IMR-90 (cell line): ENCODE data around the gene PSMA6. TPM values are rescaled to one million over a fixed set of nuclear protein-coding genes. Genes with fewer than 3 reads are reported as not detected.

ENCODE experiments used
- ATAC-seq: fragments of 200-7000 bp; cut with Tn5 transposase; 2 replicates; pipeline ENCODE4 v1.9.1; 2020; ENCODE audit warnings: low read depth, mild to moderate bottlenecking, moderate library complexity
- BruUV-seq: library from RNA; stranded (reverse); fragments of 400-500 nt; replicated peaks from 2 replicates; lab custom pipeline; 2021; lab: Mats Ljungman, UMichigan
- CTCF ChIA-PET: fragments of 300-600 bp; formaldehyde crosslinking; extraction: SDS; loops from one replicate; lab custom pipeline; 2021; ENCODE audit warnings: antibody characterized with exemption; lab: Yijun Ruan, JAX
- POLR2A ChIA-PET: fragments of 300-600 bp; sonication (Branson Sonifier 250); formaldehyde crosslinking; loops from one replicate; lab custom pipeline; 2022; ENCODE audit warnings: antibody characterized with exemption; ENCODE audit not compliant: unreplicated experiment; lab: Charles Lee
- DNase-seq: peaks from one replicate; pipeline ENCODE4 v3.0.0; 2013
- H2AFZ ChIP-seq: replicated peaks from 2 replicates; pipeline ENCODE3; 2013; ENCODE audit warnings: low read length, mild to moderate bottlenecking; ENCODE audit not compliant: poor library complexity
- H2AK5ac ChIP-seq: 2 replicates; pipeline ENCODE4 v1.6.1; 2013; ENCODE audit warnings: low read depth, low read length, inconsistent platforms
- H2AK9ac ChIP-seq: replicated peaks from 2 replicates; pipeline ENCODE3; 2013; ENCODE audit warnings: mild to moderate bottlenecking, low read depth, low read length, moderate library complexity; ENCODE audit not compliant: poor library complexity
- H2BK120ac ChIP-seq: 2 replicates; pipeline ENCODE4 v1.6.1; 2013; ENCODE audit warnings: low read depth, low read length, inconsistent platforms
- H2BK15ac ChIP-seq: 3 replicates; pipeline ENCODE4 v1.6.1; 2013; ENCODE audit warnings: low read depth, low read length, inconsistent platforms
- H2BK20ac ChIP-seq: 2 replicates; pipeline ENCODE4 v1.6.1; 2013; ENCODE audit warnings: low read depth, mild to moderate bottlenecking, inconsistent platforms, low read length, moderate library complexity
- H2BK5ac ChIP-seq: 2 replicates; pipeline ENCODE4 v1.6.1; 2013; ENCODE audit warnings: mild to moderate bottlenecking, low read depth, low read length, inconsistent platforms; ENCODE audit not compliant: poor library complexity, severe bottlenecking
- H3K14ac ChIP-seq: replicated peaks from 2 replicates; pipeline ENCODE4 v1.6.1; 2013; ENCODE audit warnings: low read depth, low read length, inconsistent platforms
- H3K18ac ChIP-seq: 2 replicates; pipeline ENCODE4 v1.6.1; 2013; ENCODE audit warnings: low read depth, low read length, control low read depth
- H3K23ac ChIP-seq: 2 replicates; pipeline ENCODE4 v1.6.1; 2013; ENCODE audit warnings: low read depth, low read length, inconsistent platforms
- H3K27ac ChIP-seq: 2 replicates; pipeline ENCODE4 v1.5.1; 2013; ENCODE audit warnings: mild to moderate bottlenecking, control low read depth, low read length; ENCODE audit not compliant: insufficient read depth
- H3K27me3 ChIP-seq: 2 replicates; pipeline ENCODE4 v1.6.1; 2013; ENCODE audit warnings: low read length; ENCODE audit not compliant: control insufficient read depth, insufficient read depth
- H3K36me3 ChIP-seq: 2 replicates; pipeline ENCODE4 v1.6.1; 2013; ENCODE audit warnings: low read length, mixed read lengths; ENCODE audit not compliant: control insufficient read depth, insufficient read depth
- H3K4ac ChIP-seq: 2 replicates; pipeline ENCODE4 v1.6.1; 2013; ENCODE audit warnings: low read depth, low read length, inconsistent platforms
- H3K4me1 ChIP-seq: 2 replicates; pipeline ENCODE4 v1.6.1; 2013; ENCODE audit warnings: low read length, mixed read lengths; ENCODE audit not compliant: control insufficient read depth, insufficient read depth
- H3K4me2 ChIP-seq: 2 replicates; pipeline ENCODE4 v1.6.1; 2013; ENCODE audit warnings: low read depth, mild to moderate bottlenecking, control low read depth, low read length, moderate library complexity
- H3K4me3 ChIP-seq: 2 replicates; pipeline ENCODE4 v1.5.1; 2013; ENCODE audit warnings: low read depth, mild to moderate bottlenecking, control low read depth, low read length, moderate library complexity; ENCODE audit not compliant: insufficient read depth
- H3K56ac ChIP-seq: 2 replicates; pipeline ENCODE4 v1.6.1; 2013; ENCODE audit warnings: low read length, inconsistent platforms; ENCODE audit not compliant: insufficient read depth; ENCODE audit errors: extremely low read depth
- H3K79me1 ChIP-seq, 2 experiments: 2 replicates each; pipeline ENCODE4 v1.6.1; 2013; ENCODE audit warnings: low read length in 2 of 2, inconsistent platforms in 1 of 2, low read depth in 1 of 2
- H3K9ac ChIP-seq: 2 replicates; pipeline ENCODE4 v1.6.1; 2013; ENCODE audit warnings: low read depth, low read length, control low read depth
- H3K9me1 ChIP-seq: 2 replicates; pipeline ENCODE4 v1.6.1; 2013; ENCODE audit warnings: low read length, inconsistent platforms; ENCODE audit not compliant: insufficient read depth
- H3K9me3 ChIP-seq: 2 replicates; pipeline ENCODE4 v1.6.1; 2013; ENCODE audit warnings: low read length; ENCODE audit not compliant: control insufficient read depth, insufficient read depth
- H4K20me1 ChIP-seq: 2 replicates; pipeline ENCODE4 v1.6.1; 2013; ENCODE audit warnings: low read length, inconsistent platforms; ENCODE audit not compliant: insufficient read depth
- H4K5ac ChIP-seq: 2 replicates; pipeline ENCODE4 v1.6.1; 2013; ENCODE audit warnings: mild to moderate bottlenecking, low read depth, low read length, control low read depth
- H4K8ac ChIP-seq, 2 experiments: 2 replicates each; pipeline ENCODE4 v1.6.1; 2013; ENCODE audit warnings: low read depth in 2 of 2, low read length in 2 of 2, control low read depth in 1 of 2, inconsistent platforms in 1 of 2
- H4K91ac ChIP-seq: 2 replicates; pipeline ENCODE4 v1.6.1; 2013; ENCODE audit warnings: low read depth, low read length, inconsistent platforms; ENCODE audit not compliant: insufficient read depth
- CHD1 ChIP-seq: IDR thresholded peaks from 2 replicates; pipeline ENCODE4 v1.6.1; 2012; ENCODE audit warnings: low read depth, low read length, improper control_type of control experiment
- FOS ChIP-seq: fragments of 150-350 bp; IDR thresholded peaks from 2 replicates; pipeline ENCODE4 v1.6.1; 2016; ENCODE audit warnings: low read depth, low read length
- MXI1 ChIP-seq: IDR thresholded peaks from 2 replicates; pipeline ENCODE4 v1.6.1; 2012; ENCODE audit warnings: low read depth, mild to moderate bottlenecking, low read length, moderate library complexity, borderline replicate concordance
- NFE2L2 ChIP-seq: fragments of 150-350 bp; IDR thresholded peaks from 2 replicates; pipeline ENCODE4 v1.6.1; 2016; ENCODE audit warnings: low read depth, mild to moderate bottlenecking, low read length
- POLR2A ChIP-seq: IDR thresholded peaks from 2 replicates; pipeline ENCODE4 v1.6.1; 2012; ENCODE audit warnings: mild to moderate bottlenecking, low read depth, low read length
- RAD21 ChIP-seq: IDR thresholded peaks from 2 replicates; pipeline ENCODE4 v1.6.1; 2012; ENCODE audit warnings: low read length, improper control_type of control experiment
- RFX5 ChIP-seq: IDR thresholded peaks from 2 replicates; pipeline ENCODE4 v1.8.0; 2012; ENCODE audit warnings: low read depth, mild to moderate bottlenecking, low read length, moderate library complexity
- SMC3 ChIP-seq: fragments of 150-350 bp; IDR thresholded peaks from 2 replicates; pipeline ENCODE4 v1.6.1; 2016; ENCODE audit warnings: low read depth, mild to moderate bottlenecking, antibody characterized with exemption, low read length, moderate library complexity
- WGBS, 2 experiments: methylation state at CpG; one replicate each; pipeline versions ENCODE4 v1.1.5 to v1.1.7; 2013; ENCODE audit warnings: missing lambda C conversion rate in 2 of 2; ENCODE audit not compliant: insufficient read length in 1 of 2; ENCODE audit errors: extremely low coverage in 2 of 2; 5-methylcytosine and 5-hydroxymethylcytosine counted together
- dilution Hi-C: fragments of 300-500 bp; cut with HindIII; formaldehyde crosslinking; loops from one replicate; pipeline ENCODE4 v1.14.3; 2018; ENCODE audit warnings: low sequenced_read_pairs; ENCODE audit not compliant: unreplicated experiment
- in situ Hi-C: fragments of 300-500 bp; cut with MboI; formaldehyde crosslinking; loops from 3 replicates; pipeline ENCODE4 v1.14.3; 2019; ENCODE audit warnings: low sequenced_read_pairs, inconsistent platforms, mixed read lengths
- intact Hi-C: fragments of 100-400 bp; cut with micrococcal nuclease; formaldehyde crosslinking; loops from 2 replicates; pipeline ENCODE4 v1.10.0; 2022
- polyA plus RNA-seq, 3 experiments: library from polyadenylated mRNA; depleted of rRNA; stranded (reverse); fragments of >200 nt; gene quantifications; 2 replicates each; pipeline ENCODE4 v1.2.3, GENCODE V29; 2012; ENCODE audit warnings: low replicate concordance in 1 of 3
- total RNA-seq: library from RNA; depleted of rRNA; stranded (reverse); fragments of >200 nt; gene quantifications from 2 replicates; pipeline ENCODE4 v1.2.3, GENCODE V29; 2012

PSMA6 gene
- total and polyA plus RNA-seq, 2 of the 4 experiments (the other 2 are of a cell fraction) = 184 to 530 TPM

DNA sequence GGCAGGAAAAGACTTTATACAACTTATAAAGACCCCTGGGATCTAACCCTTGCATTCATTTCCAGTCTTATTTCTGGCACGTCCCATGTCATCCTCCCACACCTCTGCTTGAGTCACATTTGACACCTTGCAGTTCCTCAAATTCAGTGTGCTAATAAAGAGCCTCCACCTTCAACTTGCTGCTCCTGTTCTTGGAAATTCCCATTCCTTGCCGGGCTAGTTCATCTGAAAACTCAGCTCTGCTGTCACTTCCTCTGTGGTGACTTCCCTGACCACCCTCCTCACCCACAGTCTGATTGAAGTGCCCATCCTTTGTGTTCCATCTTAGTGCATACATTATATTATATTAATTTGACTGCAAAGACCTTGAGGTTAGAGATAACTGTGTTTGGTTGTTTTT, 37.4 kb upstream of the PSMA6 start:
- intact Hi-C loops = no loop called here
- H2BK120ac ChIP-seq = no peak overlapping the region
- H3K79me1 ChIP-seq = peaks cover 0 to 8% of the 10 kb centered on the region in 2 experiments; a peak in 1 of 4 replicates
- H3K14ac ChIP-seq = no peak overlapping the region
- no peak overlapping the region for H3K4ac ChIP-seq
- CTCF ChIA-PET = no interaction called here
- no peak overlapping the region for H4K8ac ChIP-seq
- no peak overlapping the region for H2BK5ac ChIP-seq
- POLR2A ChIA-PET = no interaction called here
- no peak overlapping the region for H2BK20ac ChIP-seq
- 83% methylated on average over 1 of the region's 2 CpGs; no CpG with 5 or more reads in 1 of the 2 experiments for WGBS, 2 experiments
- H3K4me2 ChIP-seq = no peak overlapping the region
- H3K4me1 ChIP-seq = no peaks in the 10 kb centered on the region; the same call in 1 of the 2 replicates
- no peak overlapping the region for H2AFZ ChIP-seq
- no peak overlapping the region for H3K27ac ChIP-seq
- in situ Hi-C loops = no loop called here
- ATAC-seq (no peak), DNase-seq (no peak)
- no peaks in the 10 kb centered on the region for H3K27me3 ChIP-seq
- H3K4me3 ChIP-seq = no peak overlapping the region
- no peaks in the 10 kb centered on the region for H3K36me3 ChIP-seq
- H3K56ac ChIP-seq = no peak overlapping the region
- TF ChIP-seq RFX5 = no peak
- TF ChIP-seq SMC3 = no peak
- TF ChIP-seq RAD21 = no peak
- no peak for TF ChIP-seq POLR2A
- TF ChIP-seq MXI1 = no peak
- TF ChIP-seq FOS = no peak
- TF ChIP-seq CHD1 = no peak
- TF ChIP-seq NFE2L2 = no peak
- no peak overlapping the region for H4K91ac ChIP-seq
- no peaks in the 10 kb centered on the region for H3K9me3 ChIP-seq
- peaks cover 6% of the 10 kb centered on the region for H3K9me1 ChIP-seq
- H3K18ac ChIP-seq = no peak overlapping the region
- no peaks in the 10 kb centered on the region for H4K20me1 ChIP-seq
- no peak overlapping the region for H2BK15ac ChIP-seq
- no TSS peak for BruUV-seq
- H2AK5ac ChIP-seq = no peak overlapping the region
- H3K9ac ChIP-seq = no peak overlapping the region
- no peak overlapping the region for H2AK9ac ChIP-seq
- H3K23ac ChIP-seq = no peak overlapping the region
- dilution Hi-C loops = no loop called here
- no peak overlapping the region for H4K5ac ChIP-seq
